GM12865 (cell line): ENCODE measurements around the gene DNM1.

Source experiments
- DNase-seq: peaks from one replicate; pipeline ENCODE4 v3.0.0; 2010; ENCODE audit warnings: low read depth
- H3K4me3 ChIP-seq: 2 replicates; pipeline ENCODE4 v1.5.1; 2011; ENCODE audit warnings: mild to moderate bottlenecking, low read depth, low read length, control low read depth
- CTCF ChIP-seq: IDR thresholded peaks from 2 replicates; pipeline ENCODE4 v1.5.1; 2011; ENCODE audit warnings: low read length, control low read depth, low read depth, inconsistent platforms; ENCODE audit not compliant: insufficient read depth; ENCODE audit errors: missing control alignments

The DNM1 gene

GRCh38 chr9:128231638-128232527 lies 28.7 kb downstream of the DNM1 start:
- no peak overlapping the region for H3K4me3 ChIP-seq
- no peak for TF ChIP-seq CTCF
- no peak for DNase-seq

- TF ChIP-seq CTCF, result no peak
- no peak for DNase-seq
- no peak overlapping the region for H3K4me3 ChIP-seq
Observed at GRCh38 chr9:128232528-128233428, 29.6 kb downstream of the DNM1 start.

GRCh38 chr9:128233817-128234406 lies 30.7 kb downstream of the DNM1 start:
- H3K4me3 ChIP-seq, result no peak overlapping the region
- no peak for DNase-seq
- no peak for TF ChIP-seq CTCF

- H3K4me3 ChIP-seq, result no peak overlapping the region
- no peak for TF ChIP-seq CTCF
- no peak for DNase-seq
Observed at GRCh38 chr9:128242124-128242523, 38.9 kb downstream of the DNM1 start.

GRCh38 chr9:128242828-128243214 lies 39.6 kb downstream of the DNM1 start:
- DNase-seq, result no peak
- no peak for TF ChIP-seq CTCF
- no peak overlapping the region for H3K4me3 ChIP-seq

GRCh38 chr9:128243215-128244018 lies 40.2 kb downstream of the DNM1 start:
- DNase-seq, result no peak
- H3K4me3 ChIP-seq, result no peak overlapping the region
- no peak for TF ChIP-seq CTCF
